ENCODE results near the gene RAB11FIP5.

Gene RAB11FIP5

GRCh38 chr2:73084971-73085370, 27.8 kb downstream of the RAB11FIP5 start:
- no peak for DNase-seq (ENCODE audit: low read depth)
- no peak overlapping the region for H3K4me3 ChIP-seq (ENCODE audit: low read depth, low read length)
- TF ChIP-seq CTCF (conservative IDR thresholded peaks at IDR 0.05; ENCODE audit: low read depth, low read length) = no peak

GRCh38 chr2:73083886-73084800, 28.6 kb downstream of the RAB11FIP5 start:
- TF ChIP-seq CTCF (conservative IDR thresholded peaks at IDR 0.05; ENCODE audit: low read depth, low read length) = no peak
- H3K4me3 ChIP-seq (ENCODE audit: low read depth, low read length) = no peak overlapping the region
- no peak for DNase-seq (ENCODE audit: low read depth)

GRCh38 chr2:73082523-73083410, 30.0 kb downstream of the RAB11FIP5 start:
- no peak for TF ChIP-seq CTCF (conservative IDR thresholded peaks at IDR 0.05; ENCODE audit: low read depth, low read length)
- no peak for DNase-seq (ENCODE audit: low read depth)
- H3K4me3 ChIP-seq (ENCODE audit: low read depth, low read length) = no peak overlapping the region

GRCh38 chr2:73081181-73081671, 31.5 kb downstream of the RAB11FIP5 start:
- no peak overlapping the region for H3K4me3 ChIP-seq (ENCODE audit: low read depth, low read length)
- DNase-seq (ENCODE audit: low read depth) = no peak
- no peak for TF ChIP-seq CTCF (conservative IDR thresholded peaks at IDR 0.05; ENCODE audit: low read depth, low read length)

GRCh38 chr2:73080321-73081131, 32.2 kb downstream of the RAB11FIP5 start:
- no peak for TF ChIP-seq CTCF (conservative IDR thresholded peaks at IDR 0.05; ENCODE audit: low read depth, low read length)
- H3K4me3 ChIP-seq (ENCODE audit: low read depth, low read length) = no peak overlapping the region

GRCh38 chr2:73079636-73080035, 33.1 kb downstream of the RAB11FIP5 start:
- no peak for DNase-seq (ENCODE audit: low read depth)
- TF ChIP-seq CTCF (conservative IDR thresholded peaks at IDR 0.05; ENCODE audit: low read depth, low read length) = no peak
- no peak overlapping the region for H3K4me3 ChIP-seq (ENCODE audit: low read depth, low read length)

More at GRCh38 chr2:73080321-73081131, 32.2 kb downstream of the RAB11FIP5 start:
- DNase-seq (ENCODE audit: low read depth) = no peak

All from choroid plexus epithelial cell (primary cell).